ENCODE results near the gene PPP1R2. TPM values are rescaled to one million over a fixed set of nuclear protein-coding genes. Genes with fewer than 3 reads are reported as not detected.

The PPP1R2 gene
- total RNA-seq, 1 experiment from 2014 or later = 46.1 TPM

GRCh38 chr3:195556390-195556789, 13.3 kb upstream of the PPP1R2 start:
- POLR2A ChIA-PET = no interaction called here
- H3K4me2 ChIP-seq (ENCODE audit: low read length) = no peak overlapping the region
- BruUV-seq (replicated peaks) = no TSS peak
- H3K79me2 ChIP-seq (ENCODE audit: insufficient read depth, low read length) = no peaks in the 10 kb centered on the region
- no peak overlapping the region for H3K4me3 ChIP-seq (replicated peaks in 1 of 2; ENCODE audit: low read depth in 1 of 2, low read length in 2 of 2)
- H3K9me2 ChIP-seq (ENCODE audit: insufficient read depth) = no peaks in the 10 kb centered on the region
- peaks cover 0 to 13% of the 10 kb centered on the region in 2 experiments; a peak in 2 of 4 replicates for H3K4me1 ChIP-seq (ENCODE audit: control insufficient read depth in 1 of 2, insufficient read depth in 2 of 2, low read length in 2 of 2)
- H3K36me3 ChIP-seq (ENCODE audit: control insufficient read depth in 1 of 2, insufficient read depth in 2 of 2, low read length in 2 of 2) = no peaks in the 10 kb centered on the region
- ATAC-seq = peak; percentile 62
- H3K27me3 ChIP-seq (ENCODE audit: insufficient read depth, low read length) = no peaks in the 10 kb centered on the region
- H4K20me1 ChIP-seq (ENCODE audit: insufficient read depth) = no peaks in the 10 kb centered on the region
- intact Hi-C loops (cut with micrococcal nuclease) = loop anchor here (5.0 kb wide), 1 partner anchor 221 kb away; no protein-coding TSS in a partner anchor
- no peaks in the 10 kb centered on the region for H3K9me3 ChIP-seq (ENCODE audit: control insufficient read depth in 1 of 2, insufficient read depth in 1 of 2, low read depth in 1 of 2, low read length in 2 of 2)
- no peak overlapping the region for H2AFZ ChIP-seq (ENCODE audit: low read depth, low read length, poor library complexity, severe bottlenecking)
- no peak overlapping the region for H3K9ac ChIP-seq (ENCODE audit: low read length)
- RAD21 ChIA-PET (ENCODE audit: low non-redundant PET in 1 of 2, low total read pairs in 2 of 2, uncharacterized antibody in 2 of 2, unreplicated experiment in 2 of 2) = interaction anchor here in 1 of 2 experiments (0.6 kb wide), 1 partner anchor 131 kb away, joined by 4 read pairs; no protein-coding TSS in a partner anchor
- no peak overlapping the region for H3K27ac ChIP-seq (ENCODE audit: low read depth, low read length)
- no peak for DNase-seq (ENCODE audit: low read depth, low spot score)
- CTCF ChIA-PET = interaction anchor here (1.0 kb wide), 1 partner anchor 285 kb away, joined by 4 read pairs; the partner anchor contains the start of gene XXYLT1
- peak; percentile 77 for TF ChIP-seq CBX3 (IDR thresholded peaks at IDR 0.05; ENCODE audit: low read depth)
- peak; percentile 88 for TF ChIP-seq MAX (IDR thresholded peaks at IDR 0.05)
- peak; percentile 25 to 42 (median 35); a peak in 4 of 6 replicates for TF ChIP-seq CTCF (IDR thresholded peaks at IDR 0.05 in 2 of 3, conservative IDR thresholded peaks at IDR 0.05 in 1 of 3; ENCODE audit: borderline replicate concordance in 1 of 3, insufficient read depth in 1 of 3, low read depth in 2 of 3, low read length in 2 of 3)
- TF ChIP-seq FOSL1 (IDR thresholded peaks at IDR 0.05; ENCODE audit: low read depth) = no peak
- no peak for TF ChIP-seq ZFX (IDR thresholded peaks at IDR 0.05)

- no TSS peak for BruUV-seq (replicated peaks)
- peaks cover 0 to 9% of the 10 kb centered on the region in 2 experiments; a peak in 2 of 4 replicates for H3K4me1 ChIP-seq (ENCODE audit: control insufficient read depth in 1 of 2, insufficient read depth in 2 of 2, low read length in 2 of 2)
- H3K36me3 ChIP-seq (ENCODE audit: control insufficient read depth in 1 of 2, insufficient read depth in 2 of 2, low read length in 2 of 2) = no peaks in the 10 kb centered on the region
- TF ChIP-seq POLR2A (IDR thresholded peaks at IDR 0.05; ENCODE audit: borderline replicate concordance, extremely low read depth, insufficient read depth, insufficient read length) = no peak
- no peak for TF ChIP-seq REST (IDR thresholded peaks at IDR 0.05; ENCODE audit: low read depth)
- no peak for TF ChIP-seq SRF (IDR thresholded peaks at IDR 0.05; ENCODE audit: low read depth)
- no peak for TF ChIP-seq MAX (IDR thresholded peaks at IDR 0.05)
- no peak for TF ChIP-seq SIN3A (IDR thresholded peaks at IDR 0.05; ENCODE audit: low read depth)
- TF ChIP-seq ZFX (IDR thresholded peaks at IDR 0.05) = no peak
- no peak for TF ChIP-seq EZH2 (IDR thresholded peaks at IDR 0.05)
- no peak for TF ChIP-seq EGR1 (IDR thresholded peaks at IDR 0.05; ENCODE audit: low read depth)
- TF ChIP-seq CBX3 (IDR thresholded peaks at IDR 0.05; ENCODE audit: low read depth) = no peak
- TF ChIP-seq TCF7L2 (IDR thresholded peaks at IDR 0.05; ENCODE audit: borderline replicate concordance, extremely low read depth, insufficient read depth, insufficient read length) = no peak
- TF ChIP-seq SP1 (IDR thresholded peaks at IDR 0.05; ENCODE audit: low read depth) = no peak
- TF ChIP-seq CEBPB (IDR thresholded peaks at IDR 0.05; ENCODE audit: low read depth) = no peak
- no peaks in the 10 kb centered on the region for H3K9me2 ChIP-seq (ENCODE audit: insufficient read depth)
- H4K20me1 ChIP-seq (ENCODE audit: insufficient read depth) = no peaks in the 10 kb centered on the region
- H3K9me3 ChIP-seq (ENCODE audit: control insufficient read depth in 1 of 2, insufficient read depth in 1 of 2, low read depth in 1 of 2, low read length in 2 of 2) = no peaks in the 10 kb centered on the region
- no peak overlapping the region for H2AFZ ChIP-seq (ENCODE audit: low read depth, low read length, poor library complexity, severe bottlenecking)
- H3K27me3 ChIP-seq (ENCODE audit: insufficient read depth, low read length) = no peaks in the 10 kb centered on the region
- H3K9ac ChIP-seq (ENCODE audit: low read length) = no peak overlapping the region
- no peak overlapping the region for H3K4me2 ChIP-seq (ENCODE audit: low read length)
- ChIA-PET POLR2A (no interaction called here), RAD21 (ENCODE audit: low non-redundant PET in 1 of 2, low total read pairs in 2 of 2, uncharacterized antibody in 2 of 2, unreplicated experiment in 2 of 2) (no interaction called here), CTCF (no interaction called here)
- H3K4me3 ChIP-seq (replicated peaks in 1 of 2; ENCODE audit: low read depth in 1 of 2, low read length in 2 of 2) = no peak overlapping the region
- H3K79me2 ChIP-seq (ENCODE audit: insufficient read depth, low read length) = no peaks in the 10 kb centered on the region
- H3K27ac ChIP-seq (ENCODE audit: low read depth, low read length) = no peak overlapping the region
- ATAC-seq (no peak), DNase-seq (ENCODE audit: low read depth, low spot score) (no peak)
- intact Hi-C loops (cut with micrococcal nuclease) = loop anchor here (5.0 kb wide), 1 partner anchor 222 kb away; no protein-coding TSS in a partner anchor
These were observed 12.0 kb upstream of the PPP1R2 start for GRCh38 chr3:195555110-195555509.

Measured in HCT116 (cell line).